NCI-H2029 (cell line): ENCODE results near the gene ELMO1.

Source experiments
- DNase-seq: peaks from one replicate; lab custom pipeline; 2025; lab: John Stamatoyannopoulos, UW

ELMO1 gene

DNA sequence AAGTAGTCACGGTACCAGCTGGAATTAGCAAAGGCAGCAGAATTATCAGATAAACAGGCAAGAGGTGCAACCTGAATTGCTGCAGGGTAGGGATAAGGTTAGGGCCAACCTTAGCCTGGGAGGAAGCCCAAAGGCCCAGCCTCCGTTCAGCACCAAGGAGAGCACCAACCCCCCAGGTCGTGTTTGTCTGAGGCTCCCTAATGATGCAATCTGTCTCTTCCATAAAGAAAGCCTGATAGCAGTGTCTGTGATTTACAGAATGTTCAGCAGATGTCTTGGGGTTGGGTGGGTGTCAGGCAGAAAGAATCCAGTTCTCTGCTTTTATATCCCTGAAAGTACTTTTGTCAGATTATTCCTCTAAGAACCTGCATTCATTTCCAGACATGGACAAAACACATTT is 396.0 kb downstream of the ELMO1 start:
- DNase-seq = no peak

DNA sequence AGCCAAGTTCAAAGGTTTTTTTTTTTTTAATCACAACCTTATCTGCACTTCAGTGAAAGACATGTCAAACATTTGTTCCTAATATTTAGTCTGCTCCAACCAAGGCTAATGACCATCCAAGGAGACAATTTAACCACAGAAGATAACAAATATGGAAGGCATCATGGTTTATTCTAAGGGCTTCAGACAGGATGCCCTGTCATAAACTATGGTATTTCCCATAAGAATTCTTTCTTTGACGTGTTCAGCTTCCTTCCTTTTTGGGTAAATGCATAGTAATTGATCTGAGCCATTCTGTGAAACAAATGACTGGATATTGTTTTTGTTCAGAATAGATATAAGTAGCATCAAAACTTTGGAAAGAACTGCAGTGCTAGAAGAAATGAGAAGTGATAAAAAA is 397.9 kb downstream of the ELMO1 start:
- DNase-seq = no peak

DNA sequence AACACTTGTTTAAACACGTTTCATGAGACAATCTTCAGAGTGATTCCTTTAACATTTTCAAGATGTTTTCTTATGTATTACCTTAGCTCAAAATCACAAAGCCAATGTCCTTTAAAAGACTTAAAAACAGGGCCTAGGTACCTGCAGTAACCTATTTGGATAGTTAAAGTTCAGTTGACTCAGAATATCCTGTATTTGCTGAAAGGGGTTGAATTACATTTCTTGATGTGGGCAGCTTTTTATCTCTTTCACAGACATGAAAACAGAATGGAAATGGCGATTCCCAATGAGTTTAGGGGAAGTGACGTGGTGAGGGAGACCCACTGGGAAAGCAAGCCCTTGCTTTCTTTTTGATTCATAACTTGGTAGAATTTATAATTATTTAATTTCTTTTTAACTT is 400.0 kb downstream of the ELMO1 start:
- DNase-seq = no peak

DNA sequence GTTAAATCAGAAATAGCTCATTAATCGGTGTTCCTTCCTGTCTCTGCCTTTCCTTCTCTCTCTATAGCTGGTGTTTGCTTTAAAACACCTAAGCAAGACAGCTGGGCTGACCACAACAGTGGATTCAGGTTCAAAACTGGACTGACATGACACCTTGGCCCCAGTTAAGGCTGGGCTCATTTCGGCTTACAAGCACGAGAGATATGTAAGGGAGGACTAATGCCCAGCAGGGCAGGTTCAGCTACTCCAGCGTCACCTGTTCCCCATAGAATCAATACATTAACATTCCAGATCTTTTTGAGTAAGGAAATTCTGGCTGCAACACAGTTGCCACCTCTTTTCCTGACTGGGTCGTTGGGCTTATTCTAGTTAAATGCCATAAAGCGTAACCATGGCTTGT is 401.4 kb downstream of the ELMO1 start:
- no peak for DNase-seq

DNA sequence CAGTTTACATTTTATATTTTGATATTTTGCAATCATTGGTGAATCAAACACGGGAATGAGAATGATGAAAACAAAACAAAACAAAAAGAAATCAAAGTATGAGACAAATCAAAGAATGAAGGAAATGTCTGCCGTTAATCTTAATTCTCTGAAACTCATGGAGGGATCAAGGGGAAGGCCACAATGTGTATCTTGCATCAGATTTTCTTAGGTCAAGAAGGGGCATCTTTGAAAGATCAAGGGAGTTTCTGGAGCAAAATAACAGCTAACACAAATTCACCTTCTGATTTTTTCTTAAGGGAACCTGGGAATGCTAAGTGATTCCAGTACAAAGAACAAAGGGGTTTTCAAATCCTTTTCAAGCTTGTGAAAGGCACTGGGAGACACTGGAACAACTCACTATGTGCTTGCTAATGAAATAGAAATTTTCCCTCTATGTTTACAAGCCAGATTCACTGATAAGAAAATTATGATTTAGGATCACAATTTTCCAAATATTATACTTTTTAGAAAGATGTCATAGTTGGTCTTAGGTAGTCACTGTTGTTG is 402.1 kb downstream of the ELMO1 start:
- DNase-seq = no peak

DNA sequence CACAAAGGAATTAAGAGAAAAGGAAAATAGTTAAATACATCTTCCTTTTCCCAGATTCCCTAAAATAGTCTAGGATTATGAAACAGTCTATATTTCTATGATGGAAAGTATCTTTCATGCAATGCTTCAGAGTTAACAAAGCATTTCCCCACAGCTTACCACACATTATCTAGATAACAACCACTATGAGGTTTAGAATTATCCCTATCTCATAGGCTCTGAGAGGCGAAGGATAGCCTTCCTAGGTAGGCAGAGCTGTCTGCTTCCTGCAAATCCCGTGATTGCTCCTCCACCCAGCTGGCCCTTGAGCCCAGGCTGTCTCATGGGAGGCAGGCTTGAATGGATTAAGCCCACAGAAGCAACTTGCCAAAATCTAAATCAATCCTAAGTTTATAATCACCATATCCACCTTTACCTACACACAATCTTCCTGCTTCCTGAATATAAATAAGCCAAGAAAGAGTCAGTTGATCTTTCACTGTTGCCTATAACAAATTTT is 402.9 kb downstream of the ELMO1 start:
- DNase-seq = no peak

DNA sequence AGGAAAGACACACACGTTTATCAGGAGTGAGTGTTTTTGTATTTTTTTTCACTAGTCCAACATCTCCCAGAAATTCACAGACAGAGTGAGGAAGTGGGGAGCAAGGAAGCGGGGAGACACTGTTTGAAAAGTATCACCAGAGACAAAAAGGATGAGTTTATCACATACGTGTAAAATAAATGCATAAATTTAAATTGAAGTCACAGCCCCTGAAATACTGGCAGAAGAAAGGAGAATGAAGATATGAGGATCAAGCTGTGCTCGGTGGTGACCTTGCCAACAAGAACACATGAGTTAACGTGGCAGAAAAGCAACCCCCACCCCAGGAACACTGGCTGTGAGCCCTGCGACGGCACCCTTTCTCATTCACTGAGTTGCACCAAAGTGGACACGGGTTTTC is 407.2 kb downstream of the ELMO1 start:
- DNase-seq = no peak

DNA sequence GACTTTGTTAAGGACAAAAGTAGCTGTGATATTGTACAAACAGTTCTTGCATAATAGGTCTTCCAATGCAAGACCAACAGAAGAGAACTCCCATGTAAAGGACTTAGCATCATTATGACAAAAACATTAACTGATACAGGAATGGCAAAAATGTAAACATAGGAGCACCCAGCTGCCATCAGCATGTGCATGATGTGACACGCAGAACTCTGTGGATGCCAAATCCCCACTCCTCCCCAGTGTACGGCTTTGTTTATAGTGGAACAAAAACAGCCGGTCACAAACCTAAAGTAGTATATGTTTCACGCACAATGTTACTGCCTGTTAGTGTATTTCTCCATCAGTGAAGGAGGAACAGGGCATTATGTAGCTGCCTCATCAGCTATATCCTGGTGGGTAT is 408.3 kb downstream of the ELMO1 start:
- no peak for DNase-seq

DNA sequence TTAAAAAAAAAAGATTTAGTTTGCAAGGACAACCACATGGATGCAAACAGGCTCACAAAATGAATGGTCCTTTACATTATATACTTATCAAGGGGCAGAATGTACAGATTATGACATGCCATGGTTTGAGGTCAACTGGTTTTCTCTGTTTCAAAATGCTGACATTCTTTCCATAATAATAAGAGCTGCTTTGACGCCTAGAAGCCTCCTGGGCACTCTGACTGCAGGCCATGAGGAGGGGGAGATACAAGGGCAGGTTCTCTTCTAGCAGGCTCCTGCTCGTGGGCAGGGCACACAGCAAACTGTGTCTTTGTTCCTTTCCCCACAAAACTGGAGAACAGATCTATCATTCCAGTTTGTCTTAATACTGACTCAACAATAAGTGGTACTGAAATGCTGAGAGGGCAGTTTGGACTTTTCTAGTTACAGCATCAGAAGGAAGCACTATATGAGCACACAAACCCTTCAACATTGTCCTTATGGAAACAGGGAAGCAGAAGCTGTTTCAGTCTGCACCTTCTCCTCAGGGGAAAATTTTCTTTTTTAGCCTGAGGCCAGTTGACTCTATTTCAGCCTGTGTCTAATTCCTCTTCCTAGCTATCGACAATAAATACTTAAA is 409.4 kb downstream of the ELMO1 start:
- DNase-seq = no peak

DNA sequence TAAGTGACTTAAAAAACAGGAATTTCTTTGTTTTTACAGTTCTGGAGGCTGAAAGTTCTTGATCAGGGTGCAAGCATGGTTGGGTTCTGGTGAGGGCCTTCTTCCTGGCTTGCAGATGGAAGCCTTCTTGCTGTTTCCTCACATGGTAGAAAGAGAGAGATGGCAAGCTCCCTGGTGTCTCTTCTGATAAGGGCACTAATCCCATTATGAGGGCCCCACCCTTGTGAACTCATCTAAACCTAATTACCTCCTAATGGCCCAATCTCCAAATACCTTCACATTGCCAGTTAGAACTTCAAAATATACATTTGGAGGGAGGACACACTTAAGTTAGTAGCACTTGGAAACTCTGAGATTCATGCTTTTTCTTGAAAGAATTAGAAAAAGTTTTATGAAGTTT is 410.0 kb downstream of the ELMO1 start:
- no peak for DNase-seq

DNA sequence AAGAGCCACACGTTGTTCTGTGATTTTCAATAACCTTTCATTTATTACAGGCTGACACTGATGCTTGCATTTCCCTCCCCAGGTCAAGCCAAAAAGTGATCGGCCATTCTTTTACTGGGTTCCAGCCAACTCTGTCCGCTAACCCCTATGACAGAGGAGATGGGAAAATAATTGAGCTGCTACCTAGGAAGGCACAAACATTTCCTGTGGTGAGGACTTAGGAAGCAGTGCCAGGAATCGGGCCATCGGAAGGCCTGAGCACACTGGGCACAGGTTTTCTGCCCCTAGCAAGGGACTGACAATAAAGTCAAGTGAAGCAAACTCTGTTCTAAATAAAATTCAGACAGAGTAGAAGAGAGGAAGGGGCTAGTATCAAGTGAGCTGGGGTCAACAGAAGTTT is 411.4 kb downstream of the ELMO1 start:
- no peak for DNase-seq

DNA sequence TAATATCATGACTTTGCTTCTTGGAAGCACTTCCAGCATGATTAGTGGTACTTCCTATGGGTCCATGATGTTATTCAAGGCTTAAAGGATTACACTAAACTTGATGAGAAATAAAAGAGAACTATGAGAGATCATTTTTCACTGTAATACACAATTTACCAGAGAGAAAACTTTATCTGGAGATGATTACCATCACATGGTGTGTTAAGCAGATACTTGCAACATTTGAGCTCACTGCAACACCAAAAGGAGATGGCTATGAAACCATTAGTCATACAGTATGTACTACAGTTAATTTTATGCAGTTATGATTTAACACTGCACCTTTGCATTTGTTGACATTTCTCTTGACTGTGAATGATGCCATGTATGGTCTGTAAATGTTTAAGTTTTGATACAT is 413.0 kb downstream of the ELMO1 start:
- no peak for DNase-seq

DNA sequence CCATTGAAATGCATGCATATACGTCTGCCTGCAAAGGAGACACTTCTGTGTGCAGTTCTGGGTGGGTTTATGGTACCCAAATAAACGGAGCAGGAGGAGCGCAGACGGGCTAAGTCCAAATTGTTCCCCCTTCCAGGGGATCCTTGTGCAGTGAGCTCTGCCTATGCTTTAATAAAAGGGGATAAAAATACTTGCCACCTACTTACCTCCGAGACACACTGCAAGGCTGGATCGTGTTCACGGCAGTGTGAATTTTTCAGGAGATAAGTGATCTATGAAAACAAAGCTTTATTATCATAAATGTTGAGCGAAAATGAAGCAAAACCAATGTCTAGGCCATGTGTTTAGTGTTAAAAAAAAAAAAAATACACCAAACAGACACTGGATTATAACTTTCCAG is 415.5 kb downstream of the ELMO1 start:
- no peak for DNase-seq

DNA sequence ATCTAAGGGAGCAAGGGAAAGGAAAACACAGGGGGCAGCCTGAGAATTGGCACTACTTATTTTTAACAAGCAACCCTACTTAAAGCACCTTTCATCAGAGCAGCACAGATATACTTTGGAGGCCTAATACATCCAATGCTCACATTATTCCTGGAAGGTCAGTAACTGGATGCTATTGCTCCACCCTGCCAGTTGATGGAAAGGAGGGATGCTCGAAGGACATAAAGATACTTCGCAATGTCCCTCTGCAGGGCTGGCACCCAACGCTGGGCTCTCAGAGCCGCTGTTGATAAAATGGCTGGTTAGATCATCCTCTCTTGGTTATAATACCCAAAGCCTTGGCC is 416.4 kb downstream of the ELMO1 start:
- DNase-seq = no peak

DNA sequence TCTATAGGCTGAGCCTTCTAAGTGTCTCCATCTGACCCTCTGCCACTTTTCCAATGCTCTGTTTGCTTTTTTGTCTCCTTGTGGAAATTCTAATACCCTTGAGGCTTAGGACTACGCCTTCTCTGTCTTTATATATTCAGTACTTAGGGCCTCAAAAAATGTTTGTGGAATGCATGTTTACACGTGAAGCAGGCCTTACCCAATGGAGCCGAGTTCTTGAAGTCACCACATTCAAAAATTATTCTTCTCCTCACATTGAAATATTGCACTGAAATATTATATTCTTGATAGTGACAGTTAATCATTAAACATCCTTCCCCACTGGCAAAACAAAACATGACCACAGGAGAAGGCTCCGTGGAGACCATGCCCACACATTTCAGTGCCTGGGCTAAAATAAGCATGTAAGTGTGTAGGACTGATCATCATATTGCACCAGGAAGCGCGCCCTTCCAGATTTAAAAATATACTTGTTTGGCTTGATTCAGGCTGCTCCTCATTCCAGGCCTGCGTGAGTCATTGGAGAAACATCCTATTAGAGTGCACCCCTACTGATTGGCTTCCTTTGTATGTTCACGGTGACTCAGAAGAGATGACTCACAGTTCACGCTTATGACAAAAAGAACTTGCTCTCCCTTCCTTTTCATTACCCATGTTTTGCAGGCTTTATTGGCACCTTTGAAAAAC is 416.9 kb downstream of the ELMO1 start:
- DNase-seq = peak; percentile 60

DNA sequence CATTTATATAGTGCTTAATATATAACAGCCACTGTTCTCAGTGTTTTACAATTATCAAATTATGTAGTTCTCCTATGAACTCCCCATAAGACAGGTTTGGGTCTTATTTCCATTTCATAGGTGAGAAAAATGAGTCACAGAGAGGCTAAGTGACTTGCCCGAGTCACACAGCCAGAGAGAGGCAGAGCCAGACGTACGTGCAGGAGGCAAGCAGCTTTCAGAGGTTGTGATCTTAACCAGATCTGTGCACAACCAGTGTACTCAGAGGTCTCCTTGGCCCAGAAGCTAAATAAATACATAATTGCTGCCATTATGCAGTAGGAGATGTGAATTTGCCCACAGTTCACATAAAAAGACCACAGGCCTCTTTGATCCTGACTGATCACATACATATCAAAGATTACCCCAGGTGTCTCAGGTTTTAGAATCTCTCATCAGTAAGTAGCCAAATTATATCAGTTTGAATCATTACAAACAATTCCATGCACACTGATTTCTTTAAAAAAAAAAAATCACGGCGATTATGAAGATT is 419.7 kb downstream of the ELMO1 start:
- DNase-seq = no peak

DNA sequence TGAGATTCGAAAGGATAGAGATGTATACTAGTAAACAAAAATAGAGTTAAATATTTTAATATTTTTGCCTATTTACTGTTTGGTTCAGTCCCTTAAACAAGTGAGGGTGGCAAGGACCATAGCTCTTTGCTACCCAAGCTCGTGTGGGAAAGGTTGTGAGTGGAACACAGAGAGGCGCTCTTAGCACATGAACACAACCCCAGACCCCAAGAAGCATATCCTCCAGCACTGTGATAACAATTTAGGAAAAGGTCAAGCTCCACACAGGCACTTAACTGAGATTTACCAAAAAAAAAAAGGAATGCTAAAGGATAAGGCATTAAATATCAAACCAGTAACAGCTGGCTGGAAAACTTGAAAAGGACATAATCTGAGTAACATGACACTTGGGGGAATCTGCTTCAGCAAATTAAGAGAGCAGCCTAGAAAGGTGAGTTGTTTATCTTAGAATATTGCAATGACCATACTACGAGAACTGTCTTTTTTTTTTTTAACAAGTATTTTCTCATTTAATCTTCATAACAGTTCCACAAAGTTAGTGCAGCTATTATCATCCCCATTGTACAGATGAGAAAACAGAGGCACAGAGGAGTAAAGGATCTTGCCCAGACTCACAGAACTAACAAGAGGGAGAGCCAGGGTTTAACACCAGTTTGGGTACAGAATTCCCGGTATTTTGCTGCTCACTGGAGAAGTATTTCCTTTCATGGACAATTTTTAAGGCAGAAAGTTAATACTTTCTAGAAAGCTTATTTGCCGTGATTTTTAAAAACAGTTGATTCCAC is 420.9 kb downstream of the ELMO1 start:
- no peak for DNase-seq

DNA sequence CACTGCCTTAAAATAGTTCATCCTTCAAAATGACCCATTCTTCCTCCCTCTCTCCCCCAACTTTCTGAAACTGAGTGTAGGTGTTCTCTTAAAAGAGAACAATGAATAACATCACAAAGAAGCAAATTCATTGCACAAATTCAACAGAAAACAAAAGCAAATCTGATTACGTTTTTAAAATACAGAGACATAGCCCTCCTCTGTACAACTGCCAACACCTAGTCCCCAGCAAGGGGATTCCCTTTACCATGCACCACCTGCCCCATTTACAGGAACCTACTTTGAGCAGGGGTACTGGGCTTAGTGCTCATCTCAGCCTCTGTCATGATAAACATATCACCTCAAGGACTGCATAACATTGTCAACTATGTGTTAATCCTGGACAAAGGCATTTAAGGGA is 421.6 kb downstream of the ELMO1 start:
- DNase-seq = no peak

DNA sequence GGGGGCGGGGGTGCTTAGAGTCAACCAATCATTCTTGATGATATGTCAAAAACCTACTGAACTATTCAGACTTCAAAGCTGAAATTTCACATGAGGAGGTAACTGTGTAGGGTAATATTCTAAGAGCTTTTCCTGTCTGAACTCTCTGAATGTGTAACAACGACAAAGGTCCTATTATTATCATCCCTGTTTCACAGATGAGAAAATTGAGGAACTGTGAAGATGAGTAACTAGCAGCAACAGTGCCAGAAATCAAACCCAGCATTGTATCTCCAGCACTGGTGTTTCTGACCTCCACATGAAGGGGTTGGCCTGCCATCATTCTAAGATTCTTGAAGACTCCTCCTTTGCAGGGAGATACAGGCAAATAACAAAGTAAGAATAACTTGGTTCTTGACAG is 429.7 kb downstream of the ELMO1 start:
- DNase-seq = no peak

DNA sequence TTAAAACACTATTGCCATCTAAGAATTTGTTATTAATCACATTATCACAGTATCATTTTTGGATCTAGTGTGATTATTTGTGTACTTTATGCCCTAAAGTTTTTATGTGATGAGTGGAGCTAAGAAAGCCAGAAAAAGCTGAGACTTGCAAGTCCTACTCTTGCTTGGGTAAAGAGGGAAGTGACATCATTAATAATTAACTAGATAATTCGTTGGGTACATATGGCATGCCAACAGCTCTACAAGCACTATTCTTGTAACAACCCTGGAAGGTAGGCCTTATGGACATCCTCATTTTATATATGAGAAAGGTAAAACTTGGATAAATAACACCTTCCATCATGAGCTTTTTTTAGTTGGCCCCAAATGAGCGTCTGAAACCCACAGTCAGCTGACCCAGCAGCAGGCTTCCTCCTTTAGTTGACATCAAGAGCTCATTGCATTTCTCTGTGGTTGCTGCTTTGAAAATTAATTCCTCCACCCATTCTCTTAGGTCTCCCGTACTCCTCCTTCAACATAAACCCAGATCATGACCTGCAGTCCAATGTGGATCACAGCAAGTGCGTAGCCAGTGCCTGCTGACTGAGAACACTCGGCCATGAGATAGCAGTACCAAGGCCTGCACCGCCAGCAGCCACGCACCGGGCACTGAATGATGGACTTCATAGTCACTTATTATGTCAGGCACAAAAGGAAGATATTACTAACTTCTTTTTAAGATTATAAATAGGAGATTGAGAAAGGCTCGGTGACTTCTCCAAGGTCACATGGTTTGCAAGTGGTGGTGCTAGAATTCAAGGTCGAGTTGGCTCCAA is 432.4 kb downstream of the ELMO1 start:
- DNase-seq = no peak

DNA sequence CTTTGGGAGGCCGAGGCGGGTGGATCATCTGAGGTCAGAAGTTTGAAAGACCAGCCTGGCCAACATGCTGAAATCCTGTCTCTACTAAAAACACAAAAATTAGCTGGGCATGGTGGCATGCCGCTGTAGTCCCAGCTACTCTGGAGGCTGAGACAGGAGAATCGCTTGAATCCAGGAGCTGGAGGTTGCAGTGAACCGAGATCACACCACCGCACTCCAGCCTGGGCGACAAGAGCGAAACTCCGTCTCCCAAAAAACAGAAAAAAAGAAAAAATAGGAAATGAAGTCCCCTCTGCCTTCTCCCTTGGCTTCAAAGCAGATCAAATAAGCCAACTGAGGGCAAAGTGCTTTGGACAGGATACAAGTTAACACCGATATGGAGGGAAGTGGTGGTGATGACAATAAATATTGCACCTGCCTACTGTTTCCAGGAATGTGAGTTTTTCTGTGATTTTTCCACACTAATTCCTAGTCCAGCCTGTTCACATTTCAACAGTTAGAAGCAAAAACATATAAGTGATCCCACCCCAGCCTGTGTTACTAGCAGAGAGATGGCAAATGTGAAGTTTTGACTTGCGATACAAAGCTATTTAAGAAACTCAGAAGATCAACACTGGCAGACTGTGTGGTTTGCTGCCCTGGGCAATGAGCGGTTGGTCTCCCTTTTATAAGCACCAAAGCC is 433.2 kb downstream of the ELMO1 start:
- DNase-seq = no peak
